Thymus (tissue), 11 donors: ENCODE data around the gene NUP133. TPM values are rescaled to one million over a fixed set of nuclear protein-coding genes. Genes with fewer than 3 reads are reported as not detected.

Experiments
- DNase-seq, 9 donors: peaks; one replicate each; pipeline ENCODE4 v3.0.0-alpha.2; 2013; ENCODE audit warnings: low spot score in 9 of 9, low read depth in 6 of 9, missing footprints in 1 of 9
- H3K27ac ChIP-seq, 2 donors: one replicate each; pipeline ENCODE4 v1.5.1; 2013; ENCODE audit warnings: control low read depth in 1 of 2, low read depth in 1 of 2, low read length in 1 of 2, mild to moderate bottlenecking in 1 of 2, moderate library complexity in 1 of 2
- H3K27me3 ChIP-seq, 2 donors: one replicate each; pipeline ENCODE4 v1.5.1; 2013; ENCODE audit warnings: low read length in 1 of 2; ENCODE audit not compliant: control insufficient read depth in 2 of 2, insufficient read depth in 1 of 2
- H3K36me3 ChIP-seq, 2 donors: one replicate each; pipeline ENCODE4 v1.5.1; 2013; ENCODE audit warnings: low read length in 1 of 2, mild to moderate bottlenecking in 1 of 2, moderate library complexity in 1 of 2; ENCODE audit not compliant: control insufficient read depth in 2 of 2, insufficient read depth in 2 of 2
- H3K4me1 ChIP-seq, 2 donors: one replicate each; pipeline ENCODE4 v1.5.1; 2013; ENCODE audit warnings: low read length in 2 of 2; ENCODE audit not compliant: control insufficient read depth in 2 of 2, insufficient read depth in 2 of 2
- H3K4me3 ChIP-seq, 2 donors: one replicate each; pipeline ENCODE4 v1.5.1; 2013; ENCODE audit warnings: low read length in 2 of 2, control low read depth in 1 of 2, mild to moderate bottlenecking in 1 of 2
- H3K9me3 ChIP-seq, 2 donors: one replicate each; pipeline ENCODE4 v1.5.1; 2013; ENCODE audit warnings: low read length in 1 of 2, mild to moderate bottlenecking in 1 of 2; ENCODE audit not compliant: control insufficient read depth in 2 of 2, insufficient read depth in 1 of 2
- WGBS: extraction: QIAGEN DNeasy Blood & Tissue Kit; methylation state at CpG from one replicate; pipeline ENCODE4 v1.1.7; 2013; 5-methylcytosine and 5-hydroxymethylcytosine counted together
- polyA plus RNA-seq: library from polyadenylated mRNA; stranded (reverse); fragments of 200-250 nt; gene quantifications from one replicate; pipeline ENCODE4 v1.2.3, GENCODE V29; 2013
- total RNA-seq: library from RNA; stranded (reverse); fragments of 120-200 nt; gene quantifications from one replicate; pipeline ENCODE4 v1.2.4, GENCODE V29; 2013
- donor health status: healthy.

The NUP133 gene
- total and polyA plus RNA-seq, 2 donors: 38.5 to 39.4 TPM

DNA sequence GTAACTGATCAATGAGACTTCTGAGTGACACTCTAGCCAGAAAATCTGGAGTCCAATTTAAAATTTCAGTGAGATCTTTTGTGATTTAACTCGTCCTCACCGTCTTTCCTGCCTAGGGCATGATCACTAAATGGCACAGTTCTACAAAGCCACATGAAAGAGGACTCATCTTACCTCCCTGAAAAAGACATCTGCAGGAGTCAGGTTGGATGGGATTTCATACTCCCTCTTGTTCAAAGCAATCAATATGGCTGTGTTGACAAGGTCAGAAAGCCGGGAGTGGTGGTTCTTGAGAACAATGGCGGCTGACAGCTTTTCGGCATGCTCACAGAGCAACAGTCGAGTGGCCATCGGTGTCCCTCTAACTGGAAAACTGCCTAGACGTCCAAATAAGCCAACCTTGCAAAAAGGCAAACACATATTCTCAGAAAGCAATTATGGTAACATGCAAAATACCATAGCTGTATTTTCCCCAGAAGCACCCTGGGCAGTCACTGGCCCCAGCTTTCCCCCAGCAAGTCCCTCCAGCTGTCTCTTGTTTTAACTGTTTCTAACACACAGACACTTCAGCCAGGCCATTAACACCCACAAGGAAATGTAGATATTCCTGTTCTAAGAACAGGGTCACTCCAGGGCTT is 37.6 kb downstream of the NUP133 start:
- no peak overlapping the region for H3K4me3 ChIP-seq
- H3K27me3 ChIP-seq: no peaks in the 10 kb centered on the region
- DNase-seq: peak in 1 of 9 donors; percentile 7
- peaks cover 0 to 3% of the 10 kb centered on the region in 2 donors for H3K9me3 ChIP-seq
- H3K4me1 ChIP-seq: no peaks in the 10 kb centered on the region
- H3K36me3 ChIP-seq: peaks cover 51 to 79% of the 10 kb centered on the region in 2 donors
- WGBS: 84% methylated on average over 8 of the region's 8 CpGs
- H3K27ac ChIP-seq: no peak overlapping the region

DNA sequence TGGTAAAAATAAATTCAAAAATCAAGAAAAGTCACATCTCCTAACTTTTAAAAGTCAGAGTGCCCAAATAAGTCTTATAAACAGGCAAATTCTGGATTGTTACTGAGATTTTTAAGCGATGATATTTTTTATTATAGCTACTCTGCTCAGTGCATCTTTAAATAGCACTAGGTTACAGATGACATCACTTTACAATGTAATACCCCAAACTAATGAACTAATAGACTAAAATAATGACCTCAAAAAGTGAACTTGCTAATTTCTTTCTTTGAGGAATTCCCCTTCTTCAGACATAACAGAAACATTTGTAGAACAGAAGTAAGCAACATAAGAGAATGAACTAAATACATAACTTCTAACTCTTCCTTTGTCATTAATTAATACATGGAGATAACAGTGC is 41.3 kb downstream of the NUP133 start:
- no peak overlapping the region for H3K27ac ChIP-seq
- peaks cover 48 to 82% of the 10 kb centered on the region in 2 donors for H3K36me3 ChIP-seq
- WGBS: 97% methylated on average over 1 of the region's 1 CpG
- no peaks in the 10 kb centered on the region for H3K27me3 ChIP-seq
- H3K4me3 ChIP-seq: no peak overlapping the region
- H3K4me1 ChIP-seq: no peaks in the 10 kb centered on the region
- H3K9me3 ChIP-seq: peaks cover 0 to 3% of the 10 kb centered on the region in 2 donors
- DNase-seq: no peak

DNA sequence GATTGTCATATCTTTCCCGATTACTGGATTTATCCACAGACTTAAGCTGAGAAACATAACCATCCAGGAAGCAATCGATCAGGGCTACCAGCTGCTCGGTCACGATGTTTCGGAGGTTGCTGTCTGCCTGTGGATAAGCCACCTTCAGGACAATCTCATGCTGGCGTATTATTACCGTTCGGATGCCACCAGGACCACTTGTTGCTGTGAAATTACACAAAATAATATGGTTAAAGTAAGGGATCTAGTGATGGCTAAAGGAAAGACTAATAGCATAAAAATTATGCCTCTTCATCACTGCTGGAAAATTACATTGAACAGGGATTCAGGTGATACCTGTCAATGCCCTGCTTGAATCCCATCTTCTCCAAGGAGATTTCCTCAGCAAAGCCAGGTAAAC is 43.5 kb downstream of the NUP133 start:
- no peaks in the 10 kb centered on the region for H3K27me3 ChIP-seq
- peaks cover 42 to 83% of the 10 kb centered on the region in 2 donors for H3K36me3 ChIP-seq
- no peak overlapping the region for H3K27ac ChIP-seq
- 99% methylated on average over 8 of the region's 8 CpGs for WGBS
- H3K9me3 ChIP-seq: peaks cover 0 to 3% of the 10 kb centered on the region in 2 donors
- no peak overlapping the region for H3K4me3 ChIP-seq
- H3K4me1 ChIP-seq: no peaks in the 10 kb centered on the region
- no peak for DNase-seq

DNA sequence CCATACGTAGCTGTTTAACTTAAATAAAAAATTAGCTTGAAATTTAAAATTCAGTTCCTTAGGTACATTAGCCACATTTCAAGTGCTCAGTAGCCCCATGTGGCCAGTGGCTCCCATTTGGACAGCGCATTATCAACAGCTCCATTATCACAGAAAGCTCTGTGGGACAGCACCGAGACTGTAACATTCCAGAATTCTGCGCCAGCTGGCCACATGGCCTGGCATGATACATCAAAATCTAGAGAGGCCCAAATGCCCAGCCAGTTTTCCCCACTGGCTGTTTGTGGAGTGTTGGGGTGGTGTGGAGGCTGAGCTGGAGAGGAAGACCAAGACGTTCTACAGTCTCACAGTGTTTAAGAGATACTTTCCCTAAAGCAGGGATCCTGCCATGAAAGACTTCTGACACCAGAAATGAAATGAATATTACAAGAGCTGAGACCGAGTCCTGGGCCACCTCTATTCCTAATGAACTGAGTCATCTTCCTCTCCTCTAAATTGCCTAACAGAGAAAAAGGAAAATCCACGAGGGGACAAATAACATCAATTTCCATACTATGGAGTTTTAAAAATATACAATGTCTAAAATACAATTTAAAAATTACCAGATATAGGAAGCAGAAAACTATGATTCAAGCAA is 47.0 kb downstream of the NUP133 start:
- Histone ChIP-seq H3K27me3 (no peaks in the 10 kb centered on the region), H3K36me3 (peaks cover 35 to 76% of the 10 kb centered on the region in 2 donors), H3K9me3 (no peaks in the 10 kb centered on the region), H3K4me1 (no peaks in the 10 kb centered on the region), H3K4me3 (no peak overlapping the region), H3K27ac (no peak overlapping the region)
- no peak for DNase-seq
- WGBS: 98% methylated on average over 7 of the region's 7 CpGs

DNA sequence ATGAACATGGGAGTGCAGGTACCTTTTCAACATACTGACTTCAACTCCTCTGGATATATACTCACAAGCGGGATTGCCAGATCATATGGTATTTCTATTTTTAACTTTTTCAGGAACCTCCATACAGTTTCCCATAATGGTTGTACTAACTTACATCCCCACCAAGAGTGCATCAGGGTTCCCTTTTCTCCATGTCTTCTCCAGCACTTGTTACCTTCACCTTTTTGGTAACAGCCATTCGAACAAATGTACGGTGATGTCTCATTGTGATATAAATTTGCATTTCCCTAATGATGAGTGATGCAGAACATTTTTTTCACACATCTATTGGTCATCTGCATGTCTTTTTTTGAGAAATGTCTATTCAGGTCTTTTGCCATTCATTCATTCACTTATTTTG is 48.3 kb downstream of the NUP133 start:
- Histone ChIP-seq H3K27me3 (no peaks in the 10 kb centered on the region), H3K9me3 (no peaks in the 10 kb centered on the region)
- no peak for DNase-seq

DNA sequence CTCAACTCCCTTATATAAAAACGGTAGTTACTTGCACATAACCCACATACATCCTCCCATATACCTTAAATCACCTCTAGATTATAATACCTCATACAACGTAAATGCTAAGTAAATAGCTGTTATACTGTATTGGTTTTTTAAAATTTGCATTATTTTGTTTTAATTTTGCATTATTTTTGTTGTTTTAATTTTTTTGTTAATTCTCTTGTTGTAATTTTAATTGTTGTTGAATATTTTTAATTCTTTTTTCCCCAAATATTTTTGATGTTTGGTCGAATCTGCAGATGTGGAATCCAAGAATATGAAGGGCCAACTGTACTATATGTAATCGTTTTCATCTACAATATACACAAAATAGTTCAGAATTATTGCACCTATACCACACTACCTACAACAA is 50.7 kb downstream of the NUP133 start:
- H3K36me3 ChIP-seq: peaks cover 19 to 61% of the 10 kb centered on the region in 2 donors
- no peak for DNase-seq
- H3K4me3 ChIP-seq: no peak overlapping the region
- 98% methylated on average over 4 of the region's 4 CpGs for WGBS
- H3K4me1 ChIP-seq: no peaks in the 10 kb centered on the region
- no peaks in the 10 kb centered on the region for H3K27me3 ChIP-seq
- H3K9me3 ChIP-seq: no peaks in the 10 kb centered on the region
- H3K27ac ChIP-seq: no peak overlapping the region

More for the DNA sequence above, 48.3 kb downstream of the NUP133 start:
- Histone ChIP-seq H3K4me3 (no peak overlapping the region), H3K36me3 (peaks cover 36 to 73% of the 10 kb centered on the region in 2 donors), H3K27ac (no peak overlapping the region), H3K4me1 (no peaks in the 10 kb centered on the region)
- over 99% methylated on average over 3 of the region's 3 CpGs for WGBS

DNA sequence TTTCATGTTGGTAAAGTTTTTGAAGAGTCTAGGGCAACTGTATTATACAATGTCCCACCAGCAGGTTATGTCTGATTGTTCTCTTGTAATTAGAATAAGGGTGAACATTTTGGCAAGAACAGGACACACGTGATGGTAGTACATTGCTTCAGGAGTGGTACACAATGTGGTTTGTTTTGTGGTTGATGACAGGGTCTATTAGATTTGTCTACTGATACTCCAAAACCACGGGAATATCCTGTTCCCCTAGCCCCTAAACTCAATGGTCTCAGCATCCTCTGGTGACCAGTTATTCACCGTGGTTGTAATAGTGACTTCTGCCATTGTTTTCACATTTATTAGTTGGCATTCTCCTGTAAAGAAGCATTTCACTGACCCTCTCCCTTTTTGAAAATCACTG is 52.1 kb downstream of the NUP133 start:
- Histone ChIP-seq H3K27ac (no peak overlapping the region), H3K4me3 (no peak overlapping the region), H3K4me1 (no peaks in the 10 kb centered on the region), H3K27me3 (no peaks in the 10 kb centered on the region), H3K9me3 (no peaks in the 10 kb centered on the region), H3K36me3 (peaks cover 20 to 53% of the 10 kb centered on the region in 2 donors)
- no peak for DNase-seq
- 53% methylated on average over 3 of the region's 3 CpGs for WGBS

DNA sequence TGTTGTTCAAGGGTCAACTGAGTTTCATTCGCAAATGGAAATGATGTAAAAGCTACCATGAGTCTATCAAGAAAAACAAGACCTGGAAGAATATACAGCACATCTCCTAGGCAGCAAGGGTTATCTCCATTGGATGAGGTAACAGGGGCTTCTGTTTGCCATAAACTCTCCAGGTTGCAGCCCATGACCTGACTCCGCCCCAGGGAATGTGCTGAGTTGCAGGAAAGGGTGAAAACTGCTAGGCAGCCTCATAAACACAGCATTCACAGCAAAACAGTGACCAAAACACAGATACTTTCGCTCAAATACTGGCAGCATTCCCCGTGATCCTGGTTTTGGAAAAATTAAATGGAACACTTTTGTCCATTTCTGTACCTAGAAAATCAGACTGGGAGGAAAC is 54.1 kb downstream of the NUP133 start:
- no peak for DNase-seq
- Histone ChIP-seq H3K36me3 (peaks cover 14 to 43% of the 10 kb centered on the region in 2 donors), H3K4me1 (no peaks in the 10 kb centered on the region), H3K9me3 (no peaks in the 10 kb centered on the region), H3K27ac (no peak overlapping the region), H3K27me3 (no peaks in the 10 kb centered on the region), H3K4me3 (no peak overlapping the region)
- 97% methylated on average over 4 of the region's 4 CpGs for WGBS

DNA sequence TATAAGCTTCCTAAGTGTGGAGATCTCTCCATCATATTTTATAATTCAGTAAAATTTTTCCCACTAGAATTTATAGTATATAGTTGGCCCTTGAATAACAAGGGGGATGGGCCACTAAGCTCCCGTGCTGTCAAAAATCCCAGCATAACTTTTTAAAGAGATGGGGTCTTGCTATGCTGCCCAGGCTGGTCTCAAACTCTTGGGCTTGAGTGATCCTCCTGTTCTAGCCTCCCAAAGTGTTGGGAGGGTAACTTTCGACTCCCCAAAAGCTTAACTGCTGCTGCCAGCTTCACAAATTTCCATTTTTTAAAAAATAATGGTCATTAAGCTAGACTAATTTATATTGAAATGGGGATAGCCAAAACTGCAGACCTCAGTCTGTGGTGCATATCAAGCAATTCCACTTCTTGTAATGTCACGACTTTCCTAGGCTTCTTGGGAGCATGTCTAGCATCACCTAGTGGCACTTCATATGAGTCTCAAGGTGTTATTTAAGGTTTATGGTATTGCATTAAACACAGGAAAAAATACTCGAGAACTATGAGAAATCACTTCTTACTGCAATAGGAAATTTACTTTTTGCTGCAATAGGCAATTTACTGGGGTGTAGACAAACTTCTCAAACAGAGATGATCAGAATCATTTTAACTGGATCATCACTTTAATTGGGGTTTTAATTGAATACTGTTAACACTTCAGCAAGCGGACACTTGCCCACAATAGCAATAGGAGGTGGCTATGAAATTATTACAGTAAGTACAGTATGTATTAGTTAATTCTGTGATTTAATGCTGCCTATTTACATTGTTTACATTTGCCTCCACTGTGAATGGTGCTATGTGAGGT is 55.0 kb downstream of the NUP133 start:
- H3K27me3 ChIP-seq: no peaks in the 10 kb centered on the region
- WGBS: 95% methylated on average over 5 of the region's 5 CpGs
- H3K36me3 ChIP-seq: peaks cover 22 to 43% of the 10 kb centered on the region in 2 donors
- no peaks in the 10 kb centered on the region for H3K4me1 ChIP-seq
- H3K27ac ChIP-seq: no peak overlapping the region
- no peaks in the 10 kb centered on the region for H3K9me3 ChIP-seq
- H3K4me3 ChIP-seq: no peak overlapping the region
- no peak for DNase-seq
